Chondrocyte (in vitro differentiated cells): Measurements from ENCODE around the gene S100A16. TPM values are rescaled to one million over a fixed set of nuclear protein-coding genes. Genes with fewer than 3 reads are reported as not detected.
"Not testable (repeated sequence)": the region's sequence is repeated elsewhere in the genome, so short reads cannot be mapped to it uniquely, and the experiment has no call there.

Experiments used
- DNase-seq: peaks from one replicate; pipeline ENCODE4 v3.0.0; 2021; ENCODE audit warnings: mixed read lengths, low spot score
- H3K27ac Mint-ChIP-seq: one replicate; pipeline ENCODE4 v1.8.0; 2021; ENCODE audit warnings: mild to moderate bottlenecking, moderate library complexity, mixed read lengths; ENCODE audit not compliant: unreplicated experiment
- H3K27me3 Mint-ChIP-seq: 2 replicates; pipeline ENCODE4 v1.8.0; 2021; ENCODE audit warnings: low read depth, mixed read lengths
- H3K36me3 Mint-ChIP-seq: 2 replicates; pipeline ENCODE4 v1.8.0; 2021; ENCODE audit warnings: low read depth, mixed read lengths
- H3K4me1 Mint-ChIP-seq: 2 replicates; pipeline ENCODE4 v1.8.0; 2021; ENCODE audit warnings: low read depth, mild to moderate bottlenecking, mixed read lengths
- H3K4me3 Mint-ChIP-seq: one replicate; pipeline ENCODE4 v1.8.0; 2021; ENCODE audit warnings: mild to moderate bottlenecking, moderate library complexity, mixed read lengths; ENCODE audit not compliant: unreplicated experiment
- H3K9me3 Mint-ChIP-seq: 2 replicates; pipeline ENCODE4 v1.8.0; 2021; ENCODE audit warnings: low read depth, mixed read lengths
- total RNA-seq: library from RNA; stranded (reverse); gene quantifications from 3 replicates; pipeline ENCODE4 v1.2.1, GENCODE V29; 2021
- TF ChIP-seq, protein P1 (sequence below): fragments of 200-600 bp; sonication (generic); IDR thresholded peaks from 2 replicates; pipeline ENCODE4 v1.5.0; 2021; ENCODE audit warnings: antibody characterized with exemption, mild to moderate bottlenecking, moderate library complexity

The S100A16 gene
- total RNA-seq, 1 donor from 2014 or later, result 111 TPM

DNA sequence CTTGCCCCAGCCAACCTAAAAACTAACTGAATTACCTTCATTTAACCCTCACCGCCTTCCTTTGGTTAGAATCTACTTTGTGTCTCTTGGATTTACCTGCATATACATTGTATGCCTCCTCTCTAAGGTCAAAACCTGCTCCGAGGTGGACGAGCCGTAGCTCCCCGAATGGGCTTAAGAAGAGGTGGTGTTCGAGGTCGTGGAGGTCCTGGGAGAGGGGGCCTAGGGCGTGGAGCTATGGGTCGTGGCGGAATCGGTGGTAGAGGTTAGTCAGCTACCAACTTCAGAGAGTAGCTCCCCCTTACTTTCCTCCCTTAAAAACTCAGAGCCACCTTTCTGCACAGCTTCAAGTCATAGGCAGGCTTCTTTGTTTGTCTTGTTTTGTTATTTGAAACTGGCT, 30.2 kb upstream of the S100A16 start:
- Mint-ChIP-seq H3K4me1 (no peaks in the 10 kb centered on the region), H3K9me3 (no peaks in the 10 kb centered on the region), H3K4me3 (no peak overlapping the region), H3K27ac (no peak overlapping the region), H3K36me3 (peaks cover 49% of the 10 kb centered on the region), H3K27me3 (no peaks in the 10 kb centered on the region)
- TF ChIP-seq, protein P1, sequence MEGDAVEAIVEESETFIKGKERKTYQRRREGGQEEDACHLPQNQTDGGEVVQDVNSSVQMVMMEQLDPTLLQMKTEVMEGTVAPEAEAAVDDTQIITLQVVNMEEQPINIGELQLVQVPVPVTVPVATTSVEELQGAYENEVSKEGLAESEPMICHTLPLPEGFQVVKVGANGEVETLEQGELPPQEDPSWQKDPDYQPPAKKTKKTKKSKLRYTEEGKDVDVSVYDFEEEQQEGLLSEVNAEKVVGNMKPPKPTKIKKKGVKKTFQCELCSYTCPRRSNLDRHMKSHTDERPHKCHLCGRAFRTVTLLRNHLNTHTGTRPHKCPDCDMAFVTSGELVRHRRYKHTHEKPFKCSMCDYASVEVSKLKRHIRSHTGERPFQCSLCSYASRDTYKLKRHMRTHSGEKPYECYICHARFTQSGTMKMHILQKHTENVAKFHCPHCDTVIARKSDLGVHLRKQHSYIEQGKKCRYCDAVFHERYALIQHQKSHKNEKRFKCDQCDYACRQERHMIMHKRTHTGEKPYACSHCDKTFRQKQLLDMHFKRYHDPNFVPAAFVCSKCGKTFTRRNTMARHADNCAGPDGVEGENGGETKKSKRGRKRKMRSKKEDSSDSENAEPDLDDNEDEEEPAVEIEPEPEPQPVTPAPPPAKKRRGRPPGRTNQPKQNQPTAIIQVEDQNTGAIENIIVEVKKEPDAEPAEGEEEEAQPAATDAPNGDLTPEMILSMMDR, result no peak
- DNase-seq, result peak; percentile 68

GRCh38 chr1:153642161-153642560, 29.2 kb upstream of the S100A16 start:
- peaks cover 53% of the 10 kb centered on the region for H3K36me3 Mint-ChIP-seq
- H3K9me3 Mint-ChIP-seq, result no peaks in the 10 kb centered on the region
- no peak overlapping the region for H3K4me3 Mint-ChIP-seq
- TF ChIP-seq, protein P1, result no peak
- DNase-seq, result peak; percentile 62
- no peaks in the 10 kb centered on the region for H3K27me3 Mint-ChIP-seq
- H3K4me1 Mint-ChIP-seq, result peaks cover 5% of the 10 kb centered on the region
- H3K27ac Mint-ChIP-seq, result no peak overlapping the region

GRCh38 chr1:153640861-153641260, 27.9 kb upstream of the S100A16 start:
- H3K27ac Mint-ChIP-seq, result no peak overlapping the region
- TF ChIP-seq, protein P1, result no peak
- H3K4me3 Mint-ChIP-seq, result no peak overlapping the region
- peaks cover 10% of the 10 kb centered on the region for H3K4me1 Mint-ChIP-seq
- no peaks in the 10 kb centered on the region for H3K9me3 Mint-ChIP-seq
- H3K36me3 Mint-ChIP-seq, result peaks cover 58% of the 10 kb centered on the region
- no peak for DNase-seq
- no peaks in the 10 kb centered on the region for H3K27me3 Mint-ChIP-seq

GRCh38 chr1:153640213-153640612, 27.3 kb upstream of the S100A16 start:
- DNase-seq, H3K4me3 Mint-ChIP-seq, H3K9me3 Mint-ChIP-seq, H3K27me3 Mint-ChIP-seq, H3K27ac Mint-ChIP-seq: not testable (repeated sequence)
- Mint-ChIP-seq H3K36me3 (peaks cover 53% of the 10 kb centered on the region), H3K4me1 (peaks cover 16% of the 10 kb centered on the region)

DNA sequence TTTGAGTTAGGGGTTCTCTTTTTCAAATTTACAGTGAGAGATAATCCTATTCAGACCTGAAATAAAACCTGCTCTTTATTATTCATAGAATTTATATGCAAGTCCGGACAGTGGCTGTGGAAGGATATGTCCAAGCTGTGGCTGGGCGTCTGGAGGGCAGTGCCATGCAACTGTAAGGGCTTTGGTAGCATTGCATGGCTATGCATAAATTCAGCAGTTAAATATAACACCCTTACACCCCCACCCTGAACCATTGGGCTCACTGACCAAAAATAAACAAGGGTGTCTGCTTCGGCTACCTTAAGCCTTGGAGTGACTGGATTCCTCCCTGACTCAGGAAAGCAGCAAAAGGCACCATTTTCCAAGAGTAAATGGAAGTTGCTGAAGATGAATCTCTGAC, 26.3 kb upstream of the S100A16 start:
- TF ChIP-seq, protein P1, result no peak
- DNase-seq, result peak; percentile 20
- H3K27me3 Mint-ChIP-seq, result no peaks in the 10 kb centered on the region
- H3K4me3 Mint-ChIP-seq, result no peak overlapping the region
- H3K36me3 Mint-ChIP-seq, result peaks cover 50% of the 10 kb centered on the region
- peaks cover 21% of the 10 kb centered on the region for H3K4me1 Mint-ChIP-seq
- H3K27ac Mint-ChIP-seq, result no peak overlapping the region
- H3K9me3 Mint-ChIP-seq, result no peaks in the 10 kb centered on the region

DNA sequence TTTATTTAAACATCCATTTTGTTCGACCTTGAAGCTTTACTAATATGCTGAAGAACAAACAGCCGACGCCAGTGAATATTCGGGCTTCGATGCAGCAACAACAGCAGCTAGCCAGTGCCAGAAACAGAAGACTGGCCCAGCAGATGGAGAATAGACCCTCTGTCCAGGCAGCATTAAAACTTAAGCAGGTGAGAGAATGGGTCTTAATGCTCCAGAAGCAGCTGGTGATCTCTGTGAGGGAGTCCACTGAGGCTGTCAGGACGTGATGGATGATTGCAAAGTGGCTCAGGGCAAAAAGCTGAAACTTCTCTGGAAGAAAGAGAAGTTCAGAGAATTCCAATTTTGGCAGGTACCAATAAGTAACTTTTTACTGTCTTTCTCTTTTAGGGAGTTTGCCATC, 25.3 kb upstream of the S100A16 start:
- Mint-ChIP-seq H3K36me3 (peaks cover 41% of the 10 kb centered on the region), H3K4me1 (peaks cover 30% of the 10 kb centered on the region), H3K27me3 (no peaks in the 10 kb centered on the region), H3K27ac (no peak overlapping the region), H3K4me3 (no peak overlapping the region), H3K9me3 (no peaks in the 10 kb centered on the region)
- no peak for DNase-seq
- TF ChIP-seq, protein P1, result no peak
